PC-3 (cell line): Measurements from ENCODE around the gene WDPCP. TPM values are rescaled to one million over a fixed set of nuclear protein-coding genes. Genes with fewer than 3 reads are reported as not detected.

Source experiments
- ATAC-seq: fragments of 200-7000 bp; cut with Tn5 transposase; 2 replicates; pipeline ENCODE4 v1.9.1; 2020; ENCODE audit warnings: mild to moderate bottlenecking, moderate library complexity
- Bru-seq: library from RNA; stranded (reverse); fragments of 400-500 nt; gene quantifications from one replicate; lab custom pipeline; 2021; lab: Mats Ljungman, UMichigan
- BruChase-seq, 2 experiments: library from RNA; stranded (reverse); fragments of 400-500 nt; gene quantifications; one replicate each; lab custom pipeline; 2021; lab: Mats Ljungman, UMichigan
- BruUV-seq: library from RNA; stranded (reverse); fragments of 400-500 nt; replicated peaks from 2 replicates; lab custom pipeline; 2021; lab: Mats Ljungman, UMichigan
- CTCF ChIA-PET: fragments of 300-600 bp; sonication (Branson Sonifier 250); formaldehyde crosslinking; loops from one replicate; lab custom pipeline; 2022; ENCODE audit warnings: antibody characterized with exemption; lab: Charles Lee
- POLR2A ChIA-PET: fragments of 300-600 bp; sonication (Branson Sonifier 250); formaldehyde crosslinking; loops from one replicate; lab custom pipeline; 2022; ENCODE audit warnings: antibody characterized with exemption; ENCODE audit not compliant: unreplicated experiment; lab: Charles Lee
- DNase-seq: peaks from one replicate; pipeline ENCODE4 v3.0.0-alpha.2; 2015
- H2AFZ ChIP-seq: fragments of 300-600 bp; sonication (generic); 2 replicates; pipeline ENCODE4 v1.6.0; 2016; ENCODE audit warnings: antibody characterized with exemption, low read length
- H3F3A ChIP-seq: fragments of 300-600 bp; sonication (generic); one replicate; pipeline ENCODE4 v1.6.0; 2017; ENCODE audit warnings: antibody characterized with exemption, low read length, control low read depth, mild to moderate bottlenecking; ENCODE audit not compliant: unreplicated experiment
- H3K27ac ChIP-seq: fragments of 300-600 bp; sonication (generic); 2 replicates; pipeline ENCODE4 v1.5.1; 2016; ENCODE audit warnings: mild to moderate bottlenecking, low read length
- H3K27me3 ChIP-seq: fragments of 300-600 bp; sonication (generic); 2 replicates; pipeline ENCODE4 v1.6.1; 2016; ENCODE audit warnings: low read length, mixed read lengths
- H3K36me3 ChIP-seq: fragments of 300-600 bp; sonication (generic); 2 replicates; pipeline ENCODE4 v1.6.1; 2016; ENCODE audit warnings: low read depth, mixed run types, low read length, mixed read lengths
- H3K4me1 ChIP-seq: fragments of 300-600 bp; sonication (generic); 2 replicates; pipeline ENCODE4 v1.5.1; 2016; ENCODE audit warnings: low read length; ENCODE audit not compliant: insufficient read depth
- H3K4me2 ChIP-seq: fragments of 300-600 bp; sonication (generic); 2 replicates; pipeline ENCODE4 v1.6.0; 2016; ENCODE audit warnings: low read length
- H3K4me3 ChIP-seq: fragments of 300-600 bp; sonication (generic); 2 replicates; pipeline ENCODE4 v1.5.1; 2016; ENCODE audit warnings: mild to moderate bottlenecking, low read length, mixed read lengths
- H3K79me2 ChIP-seq: fragments of 300-600 bp; sonication (generic); 2 replicates; pipeline ENCODE4 v1.6.1; 2017; ENCODE audit warnings: low read length, mixed read lengths
- H3K9ac ChIP-seq: fragments of 300-600 bp; sonication (generic); 2 replicates; pipeline ENCODE4 v1.6.0; 2016; ENCODE audit warnings: mild to moderate bottlenecking, low read length
- H3K9me2 ChIP-seq: fragments of 300-600 bp; sonication (generic); replicated peaks from 2 replicates; pipeline ENCODE4 v1.6.1; 2016; ENCODE audit warnings: mixed run types, low read length, mixed read lengths
- H3K9me3 ChIP-seq: fragments of 300-600 bp; sonication (generic); 2 replicates; pipeline ENCODE4 v1.6.1; 2016; ENCODE audit warnings: low read length, mixed read lengths
- H4K20me1 ChIP-seq: fragments of 300-600 bp; sonication (generic); 2 replicates; pipeline ENCODE4 v1.6.1; 2016; ENCODE audit warnings: low read length, mixed read lengths
- CTCF ChIP-seq: fragments of 300-600 bp; sonication (generic); conservative IDR thresholded peaks from 2 replicates; pipeline ENCODE4 v1.5.1; 2017; ENCODE audit warnings: antibody characterized with exemption, low read depth, mild to moderate bottlenecking, low read length
- EZH2 ChIP-seq: fragments of 300-600 bp; sonication (generic); IDR thresholded peaks from one replicate; pipeline ENCODE4 v1.6.1; 2017; ENCODE audit warnings: antibody characterized with exemption, mild to moderate bottlenecking, low read length; ENCODE audit not compliant: unreplicated experiment
- EZH2phosphoT487 ChIP-seq: fragments of 300-600 bp; sonication (generic); IDR thresholded peaks from 2 replicates; pipeline ENCODE4 v1.6.1; 2018; ENCODE audit warnings: mild to moderate bottlenecking, antibody characterized with exemption, low read length, borderline replicate concordance
- intact Hi-C: fragments of 100-400 bp; cut with micrococcal nuclease; formaldehyde crosslinking; loops from 2 replicates; pipeline ENCODE4 v1.9.0; 2023
- long read RNA-seq: library from polyadenylated mRNA; unstranded; transcript quantifications from one replicate; pipeline ENCODE4 v2.0.0, GENCODE V29; 2021; ENCODE audit not compliant: unreplicated experiment
- total RNA-seq: library from RNA; depleted of rRNA; stranded (reverse); fragments of >200 nt; gene quantifications from 2 replicates; pipeline ENCODE4 v1.2.3, GENCODE V29; 2014; rRNA removed

WDPCP gene
- 4.0 and 6.3 TPM in 2 replicates for total RNA-seq
- Bru-seq, nascent RNA: percentile 58 among the genes with signal in this experiment
- percentile 48 among the genes with signal in this experiment for BruChase-seq, experiment 1, labeled RNA remaining after a 6-hour chase
- BruChase-seq, experiment 2, labeled RNA remaining after a 2-hour chase: percentile 60 among the genes with signal in this experiment
- long read RNA-seq, partial matches to known transcripts: 0 of 24 reads
- long read RNA-seq, other reads (novel, unspliced or antisense): 20 of 24 reads

- ATAC-seq (peak; percentile 87), DNase-seq (peak; percentile 99)
- no TSS peak for BruUV-seq
- peaks cover 29% of the 10 kb centered on the region for H3K4me1 ChIP-seq
- TF ChIP-seq EZH2 (no peak), EZH2phosphoT487 (no peak), CTCF (no peak)
- peak within 1 kb of the TSS; percentile 82 for H3K9ac ChIP-seq
- H2AFZ ChIP-seq: peak within 1 kb of the TSS; percentile 97
- no peaks in the 10 kb centered on the region for H3K9me2 ChIP-seq
- peak within 1 kb of the TSS; percentile 89 for H3K4me2 ChIP-seq
- no peaks in the 10 kb centered on the region; the same call in 1 of the 2 replicates for H3K36me3 ChIP-seq
- ChIA-PET CTCF (no interaction called here), POLR2A (interaction anchor here (0.5 to 0.9 kb wide), 4 partner anchors 27 to 253 kb away, joined by 3 to 6 read pairs (median 3); partner anchors contain the start of gene UGP2)
- H3K4me3 ChIP-seq: peak within 1 kb of the TSS; percentile 82
- intact Hi-C loops: loop anchor here (1.0 to 5.0 kb wide), 5 partner anchors 26 to 304 kb away; partner anchors contain the start of gene UGP2
- H3F3A ChIP-seq: no peaks in the 10 kb centered on the region
- peak within 1 kb of the TSS; percentile 73 for H3K27ac ChIP-seq
- peaks cover 75% of the 10 kb centered on the region for H3K79me2 ChIP-seq
- no peaks in the 10 kb centered on the region for H3K27me3 ChIP-seq
- no peaks in the 10 kb centered on the region; the same call in 1 of the 2 replicates for H4K20me1 ChIP-seq
- no peaks in the 10 kb centered on the region for H3K9me3 ChIP-seq
Measured at GRCh38 chr2:63588385-63589147, at the start of gene WDPCP, which contains the start of gene MDH1. WDPCP (minus strand) TSS chr2:63588477; CDS start chr2:63588271, 206 bp downstream. MDH1 (plus strand) TSS chr2:63588963; CDS start chr2:63589044, 81 bp downstream.

DNA sequence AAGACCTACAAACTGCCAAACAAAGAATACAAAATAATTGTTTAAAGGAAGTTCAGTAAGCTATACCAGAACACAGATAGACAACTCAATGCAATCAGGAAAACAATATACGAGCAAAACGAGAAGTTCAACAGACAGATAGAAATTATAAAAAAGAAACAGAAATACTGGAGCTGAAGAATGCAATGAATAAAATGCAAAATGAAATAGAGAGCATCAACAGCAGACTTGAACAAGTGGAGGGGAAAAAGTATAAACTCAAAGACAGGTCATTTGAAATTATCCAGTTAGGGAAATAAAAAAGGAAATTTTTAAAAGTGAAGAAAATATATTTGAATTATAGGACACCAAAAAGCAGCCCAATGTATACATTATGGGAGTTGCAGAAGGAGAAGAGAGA is 44.1 kb upstream of the WDPCP start:
- no peaks in the 10 kb centered on the region for H3K79me2 ChIP-seq
- no peaks in the 10 kb centered on the region for H4K20me1 ChIP-seq
- H2AFZ ChIP-seq: no peak overlapping the region
- no peaks in the 10 kb centered on the region for H3K27me3 ChIP-seq
- TF ChIP-seq EZH2 (no peak), CTCF (no peak), EZH2phosphoT487 (no peak)
- H3K9ac ChIP-seq: no peak overlapping the region
- ATAC-seq (no peak), DNase-seq (no peak)
- H3K4me3 ChIP-seq: no peak overlapping the region
- H3K9me2 ChIP-seq: no peaks in the 10 kb centered on the region
- H3K27ac ChIP-seq: no peak overlapping the region
- peaks cover 6% of the 10 kb centered on the region; the same call in 1 of the 2 replicates for H3K36me3 ChIP-seq
- no peaks in the 10 kb centered on the region for H3F3A ChIP-seq
- CTCF ChIA-PET: no interaction called here
- POLR2A ChIA-PET: no interaction called here
- intact Hi-C loops: no loop called here
- no peaks in the 10 kb centered on the region for H3K4me1 ChIP-seq
- no TSS peak for BruUV-seq
- peaks cover 26% of the 10 kb centered on the region for H3K9me3 ChIP-seq
- no peak overlapping the region for H3K4me2 ChIP-seq
